GM23338 (cell line): ENCODE data around the gene RBM48.

ENCODE experiments used
- CREB1 ChIP-seq: fragments of 250-450 bp; sonication (Bioruptor Pico); IDR thresholded peaks from 2 replicates; pipeline ENCODE4 v1.5.0; 2020; ENCODE audit warnings: low read depth, mild to moderate bottlenecking, moderate library complexity
- CTCF ChIP-seq, 2 experiments: fragments of 200-600 bp in 1 of 2; sonication (generic) in 1 of 2; conservative IDR thresholded peaks; 2 replicates each; pipeline versions ENCODE4 v1.5.1 to v1.6.1; 2016 to 2017; ENCODE audit warnings: antibody characterized with exemption in 2 of 2, low read depth in 2 of 2, mild to moderate bottlenecking in 2 of 2, moderate library complexity in 1 of 2
- EZH2 ChIP-seq: fragments of 200-600 bp; sonication (generic); IDR thresholded peaks from one replicate; pipeline ENCODE4 v1.8.0; 2017; ENCODE audit warnings: antibody characterized with exemption, mild to moderate bottlenecking, low read depth; ENCODE audit not compliant: unreplicated experiment
- EZH2phosphoT487 ChIP-seq: fragments of 200-600 bp; sonication (generic); IDR thresholded peaks from one replicate; pipeline ENCODE4 v1.8.1; 2018; ENCODE audit warnings: antibody characterized with exemption; ENCODE audit not compliant: unreplicated experiment
- JUNB ChIP-seq: IDR thresholded peaks from one replicate; pipeline ENCODE4 v1.6.1; 2016; ENCODE audit warnings: antibody characterized with exemption; ENCODE audit not compliant: unreplicated experiment
- NANOG ChIP-seq: IDR thresholded peaks from 2 replicates; pipeline ENCODE4 v1.6.1; 2016; ENCODE audit warnings: antibody characterized with exemption, borderline replicate concordance
- POLR2AphosphoS5 ChIP-seq: IDR thresholded peaks from 2 replicates; pipeline ENCODE4 v1.6.1; 2016; ENCODE audit warnings: antibody characterized with exemption, low read depth
- STAT1 ChIP-seq: IDR thresholded peaks from one replicate; pipeline ENCODE4 v1.6.1; 2016; ENCODE audit warnings: antibody characterized with exemption; ENCODE audit not compliant: unreplicated experiment
- ZNF114 ChIP-seq: fragments of 250-450 bp; sonication (Bioruptor Pico); IDR thresholded peaks from 2 replicates; pipeline ENCODE4 v1.5.0; 2020; ENCODE audit warnings: mild to moderate bottlenecking, moderate library complexity
- ZNF331 ChIP-seq: fragments of 250-450 bp; sonication (Bioruptor Pico); IDR thresholded peaks from 2 replicates; pipeline ENCODE4 v1.5.0; 2020; ENCODE audit warnings: low read depth, mild to moderate bottlenecking, moderate library complexity
- ZNF462 ChIP-seq: fragments of 250-450 bp; sonication (Bioruptor Pico); IDR thresholded peaks from 2 replicates; pipeline ENCODE4 v1.5.0; 2020; ENCODE audit warnings: mild to moderate bottlenecking, moderate library complexity
- TF ChIP-seq, protein P1 (sequence below): IDR thresholded peaks from one replicate; pipeline ENCODE4 v1.6.1; 2018; ENCODE audit warnings: antibody characterized with exemption; ENCODE audit not compliant: unreplicated experiment

DNA sequence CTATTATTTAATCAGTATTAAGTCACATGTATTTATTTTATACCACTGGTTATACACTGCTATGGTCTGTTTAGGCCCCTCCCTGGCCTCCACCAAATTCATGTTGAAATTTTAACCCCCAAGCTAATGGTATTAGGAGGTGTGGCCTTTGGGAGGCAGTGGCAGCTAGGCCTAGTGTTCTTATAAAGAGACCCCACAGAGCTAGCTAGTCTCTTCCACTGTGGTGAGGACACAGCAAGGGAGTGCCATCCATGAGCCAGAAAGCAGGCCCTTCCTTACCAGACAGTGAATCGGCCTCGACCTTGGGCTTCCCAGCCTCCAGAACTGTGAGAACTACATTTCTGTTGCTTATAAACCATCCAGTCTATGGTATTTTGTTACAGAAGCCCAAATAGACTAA, 28.7 kb downstream of the RBM48 start:
- TF ChIP-seq CTCF (conservative IDR thresholded peaks at IDR 0.05; ENCODE audit: low read depth in 2 of 2), result 0 out of 4 replicates have a peak, but pooled peaks of 1 of the 2 experiments have one; percentile 11
- no peak for TF ChIP-seq STAT1
- TF ChIP-seq, protein P1, sequence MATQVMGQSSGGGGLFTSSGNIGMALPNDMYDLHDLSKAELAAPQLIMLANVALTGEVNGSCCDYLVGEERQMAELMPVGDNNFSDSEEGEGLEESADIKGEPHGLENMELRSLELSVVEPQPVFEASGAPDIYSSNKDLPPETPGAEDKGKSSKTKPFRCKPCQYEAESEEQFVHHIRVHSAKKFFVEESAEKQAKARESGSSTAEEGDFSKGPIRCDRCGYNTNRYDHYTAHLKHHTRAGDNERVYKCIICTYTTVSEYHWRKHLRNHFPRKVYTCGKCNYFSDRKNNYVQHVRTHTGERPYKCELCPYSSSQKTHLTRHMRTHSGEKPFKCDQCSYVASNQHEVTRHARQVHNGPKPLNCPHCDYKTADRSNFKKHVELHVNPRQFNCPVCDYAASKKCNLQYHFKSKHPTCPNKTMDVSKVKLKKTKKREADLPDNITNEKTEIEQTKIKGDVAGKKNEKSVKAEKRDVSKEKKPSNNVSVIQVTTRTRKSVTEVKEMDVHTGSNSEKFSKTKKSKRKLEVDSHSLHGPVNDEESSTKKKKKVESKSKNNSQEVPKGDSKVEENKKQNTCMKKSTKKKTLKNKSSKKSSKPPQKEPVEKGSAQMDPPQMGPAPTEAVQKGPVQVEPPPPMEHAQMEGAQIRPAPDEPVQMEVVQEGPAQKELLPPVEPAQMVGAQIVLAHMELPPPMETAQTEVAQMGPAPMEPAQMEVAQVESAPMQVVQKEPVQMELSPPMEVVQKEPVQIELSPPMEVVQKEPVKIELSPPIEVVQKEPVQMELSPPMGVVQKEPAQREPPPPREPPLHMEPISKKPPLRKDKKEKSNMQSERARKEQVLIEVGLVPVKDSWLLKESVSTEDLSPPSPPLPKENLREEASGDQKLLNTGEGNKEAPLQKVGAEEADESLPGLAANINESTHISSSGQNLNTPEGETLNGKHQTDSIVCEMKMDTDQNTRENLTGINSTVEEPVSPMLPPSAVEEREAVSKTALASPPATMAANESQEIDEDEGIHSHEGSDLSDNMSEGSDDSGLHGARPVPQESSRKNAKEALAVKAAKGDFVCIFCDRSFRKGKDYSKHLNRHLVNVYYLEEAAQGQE, result no peak
- TF ChIP-seq POLR2AphosphoS5, result no peak
- no peak for TF ChIP-seq EZH2
- no peak for TF ChIP-seq ZNF114 (CRISPR knock-in tag)
- TF ChIP-seq EZH2phosphoT487, result no peak
- TF ChIP-seq CREB1 (CRISPR knock-in tag), result no peak
- TF ChIP-seq JUNB, result no peak
- no peak for TF ChIP-seq NANOG
- TF ChIP-seq ZNF331, result no peak
- TF ChIP-seq ZNF462, result no peak
